ENCODE measurements around the gene ARL6IP1. TPM values are rescaled to one million over a fixed set of nuclear protein-coding genes. Genes with fewer than 3 reads are reported as not detected.
A peak's percentile ranks its signal among the peaks of the same experiment; 100 is the strongest.

Gene ARL6IP1
- total RNA-seq, 6 experiments from 2014 or later: 92.4 to 163 (median 147) TPM

GRCh38 chr16:18799500-18799899, 1.8 kb downstream of the ARL6IP1 start:
- no peak for TF ChIP-seq CTCF (IDR thresholded peaks at IDR 0.05)
- Mint-ChIP-seq H3K27me3 (ENCODE audit: insufficient read depth) (peaks cover 16% of the 10 kb centered on the region), H3K36me3 (ENCODE audit: low read depth) (peaks cover 57% of the 10 kb centered on the region), H3K27ac (peak overlapping the region; percentile 97), H3K4me3 (peak overlapping the region; percentile 97), H3K4me1 (ENCODE audit: low read depth) (peaks cover 62% of the 10 kb centered on the region), H3K9me3 (peaks cover 8% of the 10 kb centered on the region)
- no peak for DNase-seq

- H3K27me3 Mint-ChIP-seq (ENCODE audit: insufficient read depth): peaks cover 16% of the 10 kb centered on the region
- no peak for TF ChIP-seq CTCF (IDR thresholded peaks at IDR 0.05)
- no peak overlapping the region for H3K27ac Mint-ChIP-seq
- H3K9me3 Mint-ChIP-seq: peaks cover 8% of the 10 kb centered on the region
- H3K4me3 Mint-ChIP-seq: peak overlapping the region; percentile 97; the same call in 1 of the 2 replicates
- H3K4me1 Mint-ChIP-seq (ENCODE audit: low read depth): peaks cover 52% of the 10 kb centered on the region
- peaks cover 63% of the 10 kb centered on the region for H3K36me3 Mint-ChIP-seq (ENCODE audit: low read depth)
- DNase-seq: no peak
Measured at GRCh38 chr16:18797746-18798145, 3.6 kb downstream of the ARL6IP1 start.

- TF ChIP-seq CTCF (IDR thresholded peaks at IDR 0.05): no peak
- no peak overlapping the region for H3K4me3 Mint-ChIP-seq
- H3K9me3 Mint-ChIP-seq: peaks cover 2% of the 10 kb centered on the region
- H3K36me3 Mint-ChIP-seq (ENCODE audit: low read depth): peaks cover 67% of the 10 kb centered on the region
- peaks cover 47% of the 10 kb centered on the region for H3K4me1 Mint-ChIP-seq (ENCODE audit: low read depth)
- no peak for DNase-seq
- H3K27me3 Mint-ChIP-seq (ENCODE audit: insufficient read depth): peaks cover 8% of the 10 kb centered on the region
- H3K27ac Mint-ChIP-seq: no peak overlapping the region
Measured at GRCh38 chr16:18796377-18796776, 5.0 kb downstream of the ARL6IP1 start.

GRCh38 chr16:18792836-18793433, 8.4 kb downstream of the ARL6IP1 start:
- Mint-ChIP-seq H3K36me3 (ENCODE audit: low read depth) (peaks cover 71% of the 10 kb centered on the region), H3K27me3 (ENCODE audit: insufficient read depth) (peaks cover 11% of the 10 kb centered on the region), H3K27ac (peak overlapping the region; percentile 49), H3K4me1 (ENCODE audit: low read depth) (peaks cover 37% of the 10 kb centered on the region), H3K4me3 (no peak overlapping the region), H3K9me3 (peaks cover 7% of the 10 kb centered on the region)
- DNase-seq: no peak
- no peak for TF ChIP-seq CTCF (IDR thresholded peaks at IDR 0.05)

- Mint-ChIP-seq H3K4me3 (peak within 1 kb of the TSS; percentile 98), H3K36me3 (ENCODE audit: low read depth) (peaks cover 75% of the 10 kb centered on the region), H3K27ac (peak within 1 kb of the TSS; percentile 95)
Measured at GRCh38 chr16:18789850-18790706, 11.3 kb downstream of the ARL6IP1 start, which contains the start of gene RPS15A. RPS15A (minus strand) TSS chr16:18790334; CDS start chr16:18789113, 1,221 bp downstream.

More at GRCh38 chr16:18789850-18790706, 11.3 kb downstream of the ARL6IP1 start, which contains the start of gene RPS15A:
- DNase-seq: peak; percentile 94
- Mint-ChIP-seq H3K9me3 (peaks cover 7% of the 10 kb centered on the region), H3K4me1 (ENCODE audit: low read depth) (peaks cover 44% of the 10 kb centered on the region), H3K27me3 (ENCODE audit: insufficient read depth) (peaks cover 11% of the 10 kb centered on the region)
- TF ChIP-seq CTCF (IDR thresholded peaks at IDR 0.05): no peak

Data from HFFc6 (cell line).